CD14-positive monocyte (primary cell): ENCODE measurements around the gene SLCO3A1. TPM values are rescaled to one million over a fixed set of nuclear protein-coding genes. Genes with fewer than 3 reads are reported as not detected.

ENCODE experiments used
- DNase-seq, 3 donors: peaks; one replicate each; pipeline ENCODE4 v3.0.0-alpha.2; 2011 to 2022
- H2AFZ ChIP-seq: 2 replicates; pipeline ENCODE4 v1.6.0; 2012; ENCODE audit warnings: mild to moderate bottlenecking, low read depth, low read length, inconsistent platforms; ENCODE audit not compliant: insufficient read depth, poor library complexity, severe bottlenecking
- H3K27ac ChIP-seq, 2 donors: 1 replicate in 1 of 2; 2 replicates in 1 of 2; pipeline ENCODE4 v1.5.1; 2012 to 2013; ENCODE audit warnings: low read length in 2 of 2, control low read depth in 1 of 2, inconsistent platforms in 1 of 2, low read depth in 1 of 2, mild to moderate bottlenecking in 1 of 2
- H3K27me3 ChIP-seq, 2 donors: one replicate each; pipeline versions ENCODE4 v1.6.0 to v1.6.1; 2011 to 2013; ENCODE audit warnings: low read length in 2 of 2; ENCODE audit not compliant: control insufficient read depth in 2 of 2, insufficient read depth in 2 of 2
- H3K36me3 ChIP-seq, 2 donors: replicated peaks in 1 of 2; 1 replicate in 1 of 2; 2 replicates in 1 of 2; pipeline versions ENCODE4 v1.5.1 to v1.6.1; 2012 to 2013; ENCODE audit warnings: low read length in 2 of 2, control low read depth in 1 of 2, inconsistent platforms in 1 of 2, mild to moderate bottlenecking in 1 of 2; ENCODE audit not compliant: insufficient read depth in 2 of 2, control insufficient read depth in 1 of 2
- H3K4me1 ChIP-seq, 2 donors: 1 replicate in 1 of 2; 2 replicates in 1 of 2; pipeline versions ENCODE4 v1.5.1 to v1.6.1; 2012 to 2013; ENCODE audit warnings: low read length in 2 of 2, control low read depth in 1 of 2, inconsistent platforms in 1 of 2, mild to moderate bottlenecking in 1 of 2, moderate library complexity in 1 of 2; ENCODE audit not compliant: insufficient read depth in 2 of 2, control insufficient read depth in 1 of 2
- H3K4me2 ChIP-seq: replicated peaks from 2 replicates; pipeline ENCODE3; 2012; ENCODE audit warnings: low read length, moderate library complexity, mild to moderate bottlenecking; ENCODE audit not compliant: poor library complexity, severe bottlenecking; ENCODE audit errors: extremely low read depth
- H3K4me3 ChIP-seq, 3 experiments: fragments of 200-600 bp in 1 of 3; sonication (generic) in 1 of 3; replicated peaks in 1 of 3; 1 replicate in 2 of 3; 2 replicates in 1 of 3; pipeline ENCODE4 v1.5.1; 2011 to 2013; ENCODE audit warnings: low read length in 3 of 3, mild to moderate bottlenecking in 3 of 3, control low read depth in 2 of 3, low read depth in 2 of 3, inconsistent platforms in 1 of 3, moderate library complexity in 1 of 3
- H3K79me2 ChIP-seq: 2 replicates; pipeline ENCODE4 v1.6.0; 2012; ENCODE audit warnings: mild to moderate bottlenecking, control low read depth, inconsistent platforms, low read length, moderate library complexity; ENCODE audit not compliant: insufficient read depth
- H3K9ac ChIP-seq: 2 replicates; pipeline ENCODE4 v1.6.0; 2017; ENCODE audit warnings: low read length, mild to moderate bottlenecking; ENCODE audit not compliant: insufficient read depth, poor library complexity, severe bottlenecking
- H3K9me3 ChIP-seq, 2 donors: replicated peaks in 1 of 2; 1 replicate in 1 of 2; 2 replicates in 1 of 2; pipeline versions ENCODE4 v1.5.1 to v1.6.1; 2012 to 2013; ENCODE audit warnings: low read length in 2 of 2, control low read depth in 1 of 2; ENCODE audit not compliant: control insufficient read depth in 1 of 2, insufficient read depth in 1 of 2
- H4K20me1 ChIP-seq: 2 replicates; pipeline ENCODE4 v1.6.0; 2012; ENCODE audit warnings: mild to moderate bottlenecking, low read length, control low read depth, moderate library complexity; ENCODE audit not compliant: insufficient read depth
- H3K27ac Mint-ChIP-seq, 7 donors: one replicate each; pipeline ENCODE4 v1.8.0; 2020; ENCODE audit warnings: mild to moderate bottlenecking in 7 of 7, mixed read lengths in 7 of 7, moderate library complexity in 6 of 7, inconsistent platforms in 2 of 7
- H3K27me3 Mint-ChIP-seq, 3 donors: one replicate each; pipeline ENCODE4 v1.8.0; 2021 to 2022; ENCODE audit warnings: low read depth in 3 of 3, mild to moderate bottlenecking in 3 of 3, mixed read lengths in 3 of 3, moderate library complexity in 3 of 3, inconsistent platforms in 1 of 3
- H3K36me3 Mint-ChIP-seq, 2 donors: one replicate each; pipeline ENCODE4 v1.8.0; 2020; ENCODE audit warnings: mixed read lengths in 2 of 2, inconsistent platforms in 1 of 2, mild to moderate bottlenecking in 1 of 2
- H3K4me1 Mint-ChIP-seq: one replicate; pipeline ENCODE4 v1.8.0; 2020; ENCODE audit warnings: mild to moderate bottlenecking, mixed read lengths
- H3K4me3 Mint-ChIP-seq, 2 donors: one replicate each; pipeline ENCODE4 v1.8.0; 2020; ENCODE audit warnings: mild to moderate bottlenecking in 2 of 2, mixed read lengths in 2 of 2, moderate library complexity in 1 of 2
- H3K9me3 Mint-ChIP-seq, 7 donors: one replicate each; pipeline ENCODE4 v1.8.0; 2020 to 2022; ENCODE audit warnings: mixed read lengths in 7 of 7, mild to moderate bottlenecking in 6 of 7, moderate library complexity in 6 of 7, inconsistent platforms in 2 of 7
- CTCF ChIP-seq: fragments of 200-600 bp; IDR thresholded peaks from one replicate; pipeline ENCODE4 v1.8.0; 2022; ENCODE audit warnings: antibody characterized with exemption, mild to moderate bottlenecking
- WGBS: methylation state at CpG from one replicate; pipeline ENCODE4 v1.1.5; 2013; ENCODE audit warnings: missing lambda C conversion rate; ENCODE audit not compliant: insufficient coverage; 5-methylcytosine and 5-hydroxymethylcytosine counted together
- intact Hi-C, 2 donors: fragments of 100-400 bp; cut with micrococcal nuclease; formaldehyde crosslinking; loops; one replicate each; pipeline versions ENCODE4 v1.15.0 to v1.15.1; 2023
- polyA plus RNA-seq, 3 donors: library from polyadenylated mRNA; depleted of rRNA in 1 of 3; unstranded in 2 of 3; stranded (reverse) in 1 of 3; fragments of 300-500 nt in 2 of 3; fragments of >200 nt in 1 of 3; fragmentation: Illumina TruSeq in 2 of 3; gene quantifications; 1 replicate in 2 of 3; 2 replicates in 1 of 3; pipeline ENCODE4 v1.2.3, GENCODE V29; 2012 to 2021

The SLCO3A1 gene
- polyA plus RNA-seq, 3 donors, result 53.7 to 76.2 (median 62.8) TPM

GRCh38 chr15:91885714-91886270 lies 32.3 kb downstream of the SLCO3A1 start:
- H2AFZ ChIP-seq, result no peak overlapping the region
- H3K36me3 ChIP-seq, result peaks cover 0 to 2% of the 10 kb centered on the region in 2 donors
- peak; percentile 15 to 47 (median 21) for DNase-seq
- peak overlapping the region; percentile 1 to 84 (median 68) for H3K27ac Mint-ChIP-seq
- no peak overlapping the region for H3K4me3 Mint-ChIP-seq
- peak overlapping the region; percentile 14 to 30 for H3K27ac ChIP-seq
- H3K4me1 Mint-ChIP-seq, result peaks cover 45% of the 10 kb centered on the region
- H3K27me3 ChIP-seq, result no peaks in the 10 kb centered on the region
- no peaks in the 10 kb centered on the region for H3K27me3 Mint-ChIP-seq
- H3K9ac ChIP-seq, result no peak overlapping the region
- H3K4me2 ChIP-seq, result no peak overlapping the region
- H3K9me3 Mint-ChIP-seq, result no peaks in the 10 kb centered on the region
- peaks cover 7 to 10% of the 10 kb centered on the region in 2 donors for H3K4me1 ChIP-seq
- H3K4me3 ChIP-seq, result no peak overlapping the region
- WGBS, result 100% methylated on average over 2 of the region's 7 CpGs
- intact Hi-C loops, result loop anchor here in 1 of 2 donors (10.0 kb wide), 1 partner anchor 189 kb away; no protein-coding TSS in a partner anchor
- peaks cover 100% of the 10 kb centered on the region for H4K20me1 ChIP-seq
- peaks cover 6 to 39% of the 10 kb centered on the region in 2 donors for H3K36me3 Mint-ChIP-seq
- H3K79me2 ChIP-seq, result peaks cover 100% of the 10 kb centered on the region
- TF ChIP-seq CTCF, result peak; percentile 24
- H3K9me3 ChIP-seq, result no peaks in the 10 kb centered on the region

GRCh38 chr15:91886878-91887277 lies 33.4 kb downstream of the SLCO3A1 start:
- TF ChIP-seq CTCF, result no peak
- peaks cover 0 to 2% of the 10 kb centered on the region in 2 donors for H3K36me3 ChIP-seq
- Mint-ChIP-seq H3K27me3 (no peaks in the 10 kb centered on the region), H3K36me3 (peaks cover 6 to 36% of the 10 kb centered on the region in 2 donors), H3K4me1 (peaks cover 46% of the 10 kb centered on the region), H3K9me3 (no peaks in the 10 kb centered on the region), H3K27ac (peak overlapping the region in 6 of 7 donors; percentile 42 to 79 (median 56)), H3K4me3 (no peak overlapping the region)
- no peak for DNase-seq
- H3K4me1 ChIP-seq, result peaks cover 10 to 12% of the 10 kb centered on the region in 2 donors
- no peak overlapping the region for H3K9ac ChIP-seq
- H3K4me3 ChIP-seq, result no peak overlapping the region
- no peaks in the 10 kb centered on the region for H3K27me3 ChIP-seq
- no peak overlapping the region for H2AFZ ChIP-seq
- H3K4me2 ChIP-seq, result no peak overlapping the region
- peaks cover 100% of the 10 kb centered on the region for H3K79me2 ChIP-seq
- peaks cover 100% of the 10 kb centered on the region for H4K20me1 ChIP-seq
- H3K27ac ChIP-seq, result peak overlapping the region in 1 of 2 donors; percentile 30
- 57% methylated on average over 1 of the region's 3 CpGs for WGBS
- intact Hi-C loops, result loop anchor here in 1 of 2 donors (10.0 kb wide), 1 partner anchor 188 kb away; no protein-coding TSS in a partner anchor
- no peaks in the 10 kb centered on the region for H3K9me3 ChIP-seq
